ENCODE measurements around the gene MRPL20. TPM values are rescaled to one million over a fixed set of nuclear protein-coding genes. Genes with fewer than 3 reads are reported as not detected.

The MRPL20 gene
- total RNA-seq, 6 experiments from 2014 or later = 131 to 154 (median 141) TPM

DNA sequence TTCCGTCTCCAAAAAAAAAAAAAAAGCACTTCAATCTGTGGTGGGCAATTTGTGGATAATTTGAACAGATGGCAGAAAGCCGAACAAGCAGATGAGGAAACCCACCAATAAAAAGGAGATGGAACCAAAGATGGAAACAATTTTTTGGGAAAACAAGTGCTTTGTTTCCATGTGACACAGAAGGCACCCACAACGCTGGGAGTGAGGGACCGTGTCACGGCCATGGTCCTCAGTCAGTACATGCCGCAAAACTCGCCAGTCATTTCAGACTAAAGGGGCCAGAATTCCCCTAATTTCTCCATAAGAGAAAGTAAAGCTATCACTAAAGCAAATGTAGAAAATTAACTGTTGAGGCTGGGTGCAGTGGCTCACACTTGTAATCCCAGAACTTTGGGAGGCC is 13.0 kb downstream of the MRPL20 start:
- Mint-ChIP-seq H3K4me1 (ENCODE audit: low read depth) (peaks cover 8% of the 10 kb centered on the region), H3K9me3 (no peaks in the 10 kb centered on the region), H3K27me3 (ENCODE audit: insufficient read depth) (no peaks in the 10 kb centered on the region), H3K4me3 (no peak overlapping the region), H3K36me3 (ENCODE audit: low read depth) (peaks cover 57% of the 10 kb centered on the region), H3K27ac (no peak overlapping the region)
- TF ChIP-seq, protein P1, sequence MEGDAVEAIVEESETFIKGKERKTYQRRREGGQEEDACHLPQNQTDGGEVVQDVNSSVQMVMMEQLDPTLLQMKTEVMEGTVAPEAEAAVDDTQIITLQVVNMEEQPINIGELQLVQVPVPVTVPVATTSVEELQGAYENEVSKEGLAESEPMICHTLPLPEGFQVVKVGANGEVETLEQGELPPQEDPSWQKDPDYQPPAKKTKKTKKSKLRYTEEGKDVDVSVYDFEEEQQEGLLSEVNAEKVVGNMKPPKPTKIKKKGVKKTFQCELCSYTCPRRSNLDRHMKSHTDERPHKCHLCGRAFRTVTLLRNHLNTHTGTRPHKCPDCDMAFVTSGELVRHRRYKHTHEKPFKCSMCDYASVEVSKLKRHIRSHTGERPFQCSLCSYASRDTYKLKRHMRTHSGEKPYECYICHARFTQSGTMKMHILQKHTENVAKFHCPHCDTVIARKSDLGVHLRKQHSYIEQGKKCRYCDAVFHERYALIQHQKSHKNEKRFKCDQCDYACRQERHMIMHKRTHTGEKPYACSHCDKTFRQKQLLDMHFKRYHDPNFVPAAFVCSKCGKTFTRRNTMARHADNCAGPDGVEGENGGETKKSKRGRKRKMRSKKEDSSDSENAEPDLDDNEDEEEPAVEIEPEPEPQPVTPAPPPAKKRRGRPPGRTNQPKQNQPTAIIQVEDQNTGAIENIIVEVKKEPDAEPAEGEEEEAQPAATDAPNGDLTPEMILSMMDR (IDR thresholded peaks at IDR 0.05) = no peak
- no peak for DNase-seq

- Mint-ChIP-seq H3K27me3 (ENCODE audit: insufficient read depth) (no peaks in the 10 kb centered on the region), H3K9me3 (no peaks in the 10 kb centered on the region), H3K4me1 (ENCODE audit: low read depth) (peaks cover 8% of the 10 kb centered on the region), H3K36me3 (ENCODE audit: low read depth) (peaks cover 58% of the 10 kb centered on the region), H3K27ac (no peak overlapping the region), H3K4me3 (no peak overlapping the region)
- TF ChIP-seq, protein P1 (IDR thresholded peaks at IDR 0.05) = no peak
- DNase-seq = no peak
Measured at GRCh38 chr1:1393428-1393827, 13.7 kb downstream of the MRPL20 start.

DNA sequence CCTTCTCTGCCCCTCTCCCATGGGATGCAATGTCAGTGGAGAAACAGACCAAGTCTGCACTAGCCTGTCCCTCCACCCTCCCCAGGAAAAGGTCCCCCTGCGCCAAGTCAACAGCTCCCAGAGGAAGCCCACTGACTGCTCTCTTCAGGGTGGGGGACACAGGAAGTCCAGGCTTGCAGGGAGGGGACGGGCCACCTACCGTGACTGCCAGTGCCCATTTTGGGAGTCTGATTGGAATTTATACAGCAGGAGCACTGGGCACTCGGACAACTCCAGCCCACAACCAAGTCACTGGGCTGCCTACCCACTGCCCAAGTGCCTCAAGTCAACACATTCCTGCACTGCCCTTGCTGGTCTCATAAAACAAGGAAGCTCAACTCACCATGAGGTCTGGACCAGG is 14.1 kb downstream of the MRPL20 start:
- no peak for DNase-seq
- no peaks in the 10 kb centered on the region for H3K27me3 Mint-ChIP-seq (ENCODE audit: insufficient read depth)
- H3K4me1 Mint-ChIP-seq (ENCODE audit: low read depth) = peaks cover 5% of the 10 kb centered on the region
- H3K36me3 Mint-ChIP-seq (ENCODE audit: low read depth) = peaks cover 58% of the 10 kb centered on the region
- no peak overlapping the region for H3K27ac Mint-ChIP-seq
- H3K9me3 Mint-ChIP-seq = no peaks in the 10 kb centered on the region
- TF ChIP-seq, protein P1 (IDR thresholded peaks at IDR 0.05) = no peak
- H3K4me3 Mint-ChIP-seq = no peak overlapping the region

- no peaks in the 10 kb centered on the region for H3K4me1 Mint-ChIP-seq (ENCODE audit: low read depth)
- no peaks in the 10 kb centered on the region for H3K9me3 Mint-ChIP-seq
- no peak for DNase-seq
- H3K4me3 Mint-ChIP-seq = no peak overlapping the region
- H3K36me3 Mint-ChIP-seq (ENCODE audit: low read depth) = peaks cover 71% of the 10 kb centered on the region
- H3K27me3 Mint-ChIP-seq (ENCODE audit: insufficient read depth) = no peaks in the 10 kb centered on the region
- TF ChIP-seq, protein P1 (IDR thresholded peaks at IDR 0.05) = no peak
- no peak overlapping the region for H3K27ac Mint-ChIP-seq
Measured at GRCh38 chr1:1391225-1391624, 15.9 kb downstream of the MRPL20 start.

GRCh38 chr1:1390675-1391074 is 16.4 kb downstream of the MRPL20 start:
- Mint-ChIP-seq H3K36me3 (ENCODE audit: low read depth) (peaks cover 73% of the 10 kb centered on the region), H3K4me1 (ENCODE audit: low read depth) (no peaks in the 10 kb centered on the region), H3K9me3 (no peaks in the 10 kb centered on the region), H3K27me3 (ENCODE audit: insufficient read depth) (no peaks in the 10 kb centered on the region), H3K27ac (no peak overlapping the region), H3K4me3 (no peak overlapping the region)
- DNase-seq = no peak
- TF ChIP-seq, protein P1 (IDR thresholded peaks at IDR 0.05) = no peak

DNA sequence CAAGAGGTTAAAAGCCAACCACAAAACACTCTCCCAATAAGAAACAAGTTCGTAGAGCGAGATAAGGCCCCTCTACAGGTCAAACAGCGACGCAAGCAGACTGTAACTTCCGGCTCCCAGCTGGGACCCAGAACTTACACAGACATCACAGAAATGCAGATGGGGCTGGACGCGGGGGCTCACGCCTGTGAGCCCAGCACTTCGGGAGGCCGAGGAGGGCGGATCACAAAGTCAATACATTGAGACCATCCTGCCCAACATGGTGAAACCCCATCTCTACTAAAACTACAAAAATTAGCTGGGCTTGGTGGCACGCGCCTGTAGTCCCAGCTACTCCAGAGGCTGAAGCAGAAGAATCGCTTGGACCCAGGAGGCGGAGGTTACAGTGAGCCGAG is 19.0 kb downstream of the MRPL20 start:
- peaks cover 3% of the 10 kb centered on the region for H3K27me3 Mint-ChIP-seq (ENCODE audit: insufficient read depth)
- DNase-seq = no peak
- TF ChIP-seq, protein P1 (IDR thresholded peaks at IDR 0.05) = no peak
- H3K9me3 Mint-ChIP-seq = no peaks in the 10 kb centered on the region
- H3K4me1 Mint-ChIP-seq (ENCODE audit: low read depth) = no peaks in the 10 kb centered on the region
- no peak overlapping the region for H3K4me3 Mint-ChIP-seq
- peaks cover 56% of the 10 kb centered on the region for H3K36me3 Mint-ChIP-seq (ENCODE audit: low read depth)
- H3K27ac Mint-ChIP-seq = no peak overlapping the region

Data from HFFc6 (cell line).